Measurements from ENCODE around the gene KCND3. TPM values are rescaled to one million over a fixed set of nuclear protein-coding genes. Genes with fewer than 3 reads are reported as not detected.

Gene KCND3
- total and polyA plus RNA-seq, 2 experiments from 2014 or later: 0.10 to 0.18 TPM

DNA sequence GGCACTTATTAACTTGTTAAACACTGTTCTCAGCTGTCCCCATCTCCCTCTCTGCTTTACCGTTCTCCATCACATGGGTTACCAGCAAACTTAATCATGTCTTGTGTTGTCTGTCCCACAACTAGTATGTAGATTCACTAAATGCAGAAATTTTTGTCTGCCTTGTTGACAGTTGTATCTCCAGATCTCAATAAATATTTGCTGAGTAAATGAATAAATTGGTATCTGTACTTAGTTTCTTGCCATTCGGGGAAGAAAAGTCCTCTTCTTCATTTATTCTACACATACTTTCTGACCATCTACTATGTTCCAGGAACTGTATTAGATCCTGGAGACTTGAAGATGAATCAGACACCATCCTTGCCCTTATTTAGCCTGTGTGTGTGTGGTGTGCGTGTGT is 97.9 kb downstream of the KCND3 start:
- Histone ChIP-seq H3K4me1 (ENCODE audit: insufficient read depth) (peaks cover 2% of the 10 kb centered on the region; the same call in 1 of the 2 replicates), H2AFZ (no peak overlapping the region), H3F3A (replicated peaks; ENCODE audit: low read depth) (no peaks in the 10 kb centered on the region), H4K20me1 (replicated peaks; ENCODE audit: insufficient read depth) (no peaks in the 10 kb centered on the region), H3K79me2 (replicated peaks; ENCODE audit: insufficient read depth) (no peaks in the 10 kb centered on the region), H3K4me3 (no peak overlapping the region), H3K36me3 (ENCODE audit: insufficient read depth) (no peaks in the 10 kb centered on the region), H3K27me3 (ENCODE audit: insufficient read depth) (no peaks in the 10 kb centered on the region), H3K4me2 (no peak overlapping the region), H3K9me2 (ENCODE audit: insufficient read depth) (peaks cover 5% of the 10 kb centered on the region; the same call in 1 of the 2 replicates), H3K27ac (ENCODE audit: low read depth) (no peak overlapping the region)
- Mint-ChIP-seq H3K36me3 (ENCODE audit: low read depth) (no peaks in the 10 kb centered on the region), H3K27ac (no peak overlapping the region), H3K4me1 (peaks cover 18% of the 10 kb centered on the region), H3K9me3 (no peaks in the 10 kb centered on the region; the same call in 2 of the 3 replicates), H3K4me3 (no peak overlapping the region), H3K27me3 (ENCODE audit: insufficient read depth, low read depth, poor library complexity) (peaks cover 5% of the 10 kb centered on the region)
- DNase-seq (ENCODE audit: low spot score) (no peak), ATAC-seq (no peak)
- TF ChIP-seq ZNF114 (CRISPR knock-in tag; IDR thresholded peaks at IDR 0.05) (no peak), ZNF462 (CRISPR knock-in tag; IDR thresholded peaks at IDR 0.05) (no peak)

DNA sequence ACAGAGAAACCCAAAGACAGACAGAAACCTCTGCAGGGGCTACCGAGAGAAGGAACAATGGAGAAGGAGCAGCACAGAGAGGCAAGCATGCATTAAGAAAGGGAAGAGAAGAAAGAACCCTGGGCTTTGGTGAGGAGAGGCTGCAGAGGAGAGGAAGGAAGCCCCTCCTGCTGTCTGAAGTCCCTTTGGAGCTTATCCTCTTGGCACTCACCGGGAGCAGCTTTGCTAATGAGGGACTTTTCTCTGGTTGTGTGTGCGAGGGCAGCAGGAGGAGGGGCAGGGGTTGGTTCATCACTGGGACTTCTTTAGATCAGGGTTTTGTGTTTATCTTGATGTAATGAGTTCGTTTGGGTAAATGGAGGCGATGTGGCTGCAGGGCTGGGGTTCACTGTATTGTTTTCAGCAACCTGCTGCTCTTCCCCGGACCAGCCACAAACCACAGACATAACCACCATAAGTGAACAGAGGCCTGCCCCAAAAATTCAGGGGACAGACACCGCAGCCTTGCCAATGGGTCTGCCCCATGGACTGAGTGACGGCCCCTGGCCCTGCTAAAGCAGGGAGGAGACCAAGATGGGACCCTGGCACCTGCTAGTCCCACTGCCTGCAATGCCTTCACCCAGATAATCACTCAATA is 100.6 kb downstream of the KCND3 start:
- TF ChIP-seq ZNF462 (CRISPR knock-in tag; IDR thresholded peaks at IDR 0.05): no peak
- Histone ChIP-seq H3K9me2 (ENCODE audit: insufficient read depth) (0 out of 2 replicates have a peak, but pooled peaks cover 5% of the 10 kb centered on the region), H3K4me3 (no peak overlapping the region), H3K27ac (ENCODE audit: low read depth) (no peak overlapping the region), H3K4me1 (ENCODE audit: insufficient read depth) (peaks cover 9% of the 10 kb centered on the region), H3K27me3 (ENCODE audit: insufficient read depth) (no peaks in the 10 kb centered on the region), H4K20me1 (replicated peaks; ENCODE audit: insufficient read depth) (no peaks in the 10 kb centered on the region), H3F3A (replicated peaks; ENCODE audit: low read depth) (no peaks in the 10 kb centered on the region), H3K4me2 (no peak overlapping the region), H3K79me2 (replicated peaks; ENCODE audit: insufficient read depth) (no peaks in the 10 kb centered on the region), H3K36me3 (ENCODE audit: insufficient read depth) (no peaks in the 10 kb centered on the region), H2AFZ (no peak overlapping the region)
- Mint-ChIP-seq H3K4me3 (no peak overlapping the region), H3K27ac (no peak overlapping the region), H3K36me3 (ENCODE audit: low read depth) (no peaks in the 10 kb centered on the region), H3K4me1 (peaks cover 21% of the 10 kb centered on the region), H3K27me3 (ENCODE audit: insufficient read depth, low read depth, poor library complexity) (peaks cover 5% of the 10 kb centered on the region), H3K9me3 (no peaks in the 10 kb centered on the region; the same call in 2 of the 3 replicates)
- ATAC-seq (peak; percentile 73), DNase-seq (ENCODE audit: low spot score) (no peak)
